Mesenchymal stem cell (in vitro differentiated cells and primary cell): ENCODE data around the gene MRTFA.

Experiments used
- DNase-seq: peaks from one replicate; pipeline ENCODE4 v3.0.0-alpha.2; 2013
- H2AFZ ChIP-seq: one replicate; pipeline ENCODE4 v1.6.1; 2013; ENCODE audit warnings: low read depth, mild to moderate bottlenecking, control low read depth, inconsistent platforms, low read length, moderate library complexity
- H2AK5ac ChIP-seq: 2 replicates; pipeline ENCODE4 v1.6.1; 2013; ENCODE audit warnings: low read length, moderate library complexity, mild to moderate bottlenecking, inconsistent platforms; ENCODE audit not compliant: severe bottlenecking
- H2BK120ac ChIP-seq: one replicate; pipeline ENCODE4 v1.6.1; 2013; ENCODE audit warnings: low read depth, mild to moderate bottlenecking, inconsistent platforms, low read length, moderate library complexity
- H2BK12ac ChIP-seq, 2 experiments: one replicate each; pipeline ENCODE4 v1.6.1; 2013; ENCODE audit warnings: inconsistent platforms in 2 of 2, low read length in 2 of 2, mild to moderate bottlenecking in 2 of 2, moderate library complexity in 2 of 2, control low read depth in 1 of 2
- H2BK15ac ChIP-seq: one replicate; pipeline ENCODE4 v1.6.1; 2013; ENCODE audit warnings: mild to moderate bottlenecking, low read depth, inconsistent platforms; ENCODE audit not compliant: poor library complexity, severe bottlenecking
- H2BK5ac ChIP-seq: 2 replicates; pipeline ENCODE4 v1.6.1; 2013; ENCODE audit warnings: low read depth, mild to moderate bottlenecking, low read length, control low read depth, inconsistent platforms; ENCODE audit not compliant: poor library complexity, severe bottlenecking
- H3K14ac ChIP-seq, 2 experiments: one replicate each; pipeline ENCODE4 v1.6.1; 2013; ENCODE audit warnings: inconsistent platforms in 2 of 2, low read length in 2 of 2, control low read depth in 1 of 2, mild to moderate bottlenecking in 1 of 2, moderate library complexity in 1 of 2
- H3K18ac ChIP-seq, 2 experiments: one replicate each; pipeline ENCODE4 v1.6.1; 2013; ENCODE audit warnings: inconsistent platforms in 2 of 2, low read length in 2 of 2, control low read depth in 1 of 2, low read depth in 1 of 2, mild to moderate bottlenecking in 1 of 2
- H3K23ac ChIP-seq, 2 experiments: one replicate each; pipeline ENCODE4 v1.6.1; 2013; ENCODE audit warnings: inconsistent platforms in 2 of 2, low read length in 2 of 2, mild to moderate bottlenecking in 2 of 2, moderate library complexity in 2 of 2, control low read depth in 1 of 2
- H3K27ac ChIP-seq: 2 replicates; pipeline ENCODE4 v1.5.1; 2013; ENCODE audit warnings: mild to moderate bottlenecking, moderate library complexity, low read length, control low read depth, inconsistent platforms; ENCODE audit not compliant: poor library complexity, severe bottlenecking
- H3K27me3 ChIP-seq, 2 experiments: 2 replicates each; pipeline versions ENCODE4 v1.6.1 to v1.7.0; 2013; ENCODE audit warnings: low read length in 2 of 2, mild to moderate bottlenecking in 2 of 2, moderate library complexity in 2 of 2, control low read depth in 1 of 2, inconsistent platforms in 1 of 2; ENCODE audit not compliant: control insufficient read depth in 1 of 2, insufficient read depth in 1 of 2
- H3K36me3 ChIP-seq, 2 experiments: 2 replicates each; pipeline versions ENCODE4 v1.6.1 to v1.7.0; 2013; ENCODE audit warnings: low read length in 2 of 2, control low read depth in 1 of 2, inconsistent platforms in 1 of 2, low read depth in 1 of 2, mild to moderate bottlenecking in 1 of 2; ENCODE audit not compliant: insufficient read depth in 2 of 2, control insufficient read depth in 1 of 2
- H3K4ac ChIP-seq, 2 experiments: one replicate each; pipeline ENCODE4 v1.6.1; 2013; ENCODE audit warnings: inconsistent platforms in 2 of 2, low read length in 2 of 2, mild to moderate bottlenecking in 2 of 2, moderate library complexity in 2 of 2, control low read depth in 1 of 2, low read depth in 1 of 2
- H3K4me1 ChIP-seq: 2 replicates; pipeline ENCODE4 v1.6.1; 2013; ENCODE audit warnings: low read depth, low read length, control low read depth; ENCODE audit not compliant: control insufficient read depth, insufficient read depth
- H3K4me2 ChIP-seq: 2 replicates; pipeline ENCODE4 v1.6.1; 2013; ENCODE audit warnings: low read length, mild to moderate bottlenecking, inconsistent platforms; ENCODE audit not compliant: poor library complexity, severe bottlenecking
- H3K4me3 ChIP-seq, 2 experiments: 2 replicates each; pipeline versions ENCODE4 v1.5.1 to v1.7.0; 2013; ENCODE audit warnings: low read length in 2 of 2, mild to moderate bottlenecking in 2 of 2, control low read depth in 1 of 2, low read depth in 1 of 2; ENCODE audit not compliant: insufficient read depth in 1 of 2
- H3K79me1 ChIP-seq: replicated peaks from 2 replicates; pipeline ENCODE4 v1.6.1; 2013; ENCODE audit warnings: mild to moderate bottlenecking, control low read depth, low read length, inconsistent platforms; ENCODE audit not compliant: poor library complexity, severe bottlenecking
- H3K9ac ChIP-seq: 2 replicates; pipeline ENCODE4 v1.7.0; 2013; ENCODE audit warnings: mild to moderate bottlenecking, low read length, moderate library complexity
- H3K9me3 ChIP-seq: 2 replicates; pipeline ENCODE4 v1.7.0; 2013; ENCODE audit warnings: mild to moderate bottlenecking, low read length; ENCODE audit not compliant: control insufficient read depth
- H4K8ac ChIP-seq: one replicate; pipeline ENCODE4 v1.6.1; 2013; ENCODE audit warnings: inconsistent platforms, mild to moderate bottlenecking, low read length, moderate library complexity
- H4K91ac ChIP-seq: one replicate; pipeline ENCODE4 v1.6.1; 2013; ENCODE audit warnings: mild to moderate bottlenecking, low read length, inconsistent platforms
- WGBS: methylation state at CpG from one replicate; pipeline ENCODE4 v1.1.7; 2013; ENCODE audit warnings: mixed read lengths; 5-methylcytosine and 5-hydroxymethylcytosine counted together

Gene MRTFA

GRCh38 chr22:40407831-40408717 is 228.4 kb downstream of the MRTFA start:
- Histone ChIP-seq H3K9me3 (no peaks in the 10 kb centered on the region), H3K36me3 (peaks cover 83 to 94% of the 10 kb centered on the region in 2 experiments), H4K8ac (no peak overlapping the region), H3K27ac (no peak overlapping the region), H3K18ac (no peak overlapping the region), H3K27me3 (no peaks in the 10 kb centered on the region), H2AK5ac (no peak overlapping the region), H3K4me3 (no peak overlapping the region), H2BK120ac (no peak overlapping the region), H3K4ac (no peak overlapping the region), H2BK15ac (no peak overlapping the region), H3K79me1 (peaks cover 36% of the 10 kb centered on the region), H3K9ac (no peak overlapping the region), H3K23ac (no peak overlapping the region), H2BK5ac (no peak overlapping the region), H2AFZ (no peak overlapping the region), H3K4me2 (no peak overlapping the region), H3K14ac (no peak overlapping the region), H2BK12ac (no peak overlapping the region), H4K91ac (no peak overlapping the region), H3K4me1 (peaks cover 4% of the 10 kb centered on the region)
- no peak for DNase-seq
- 96% methylated on average over 32 of the region's 32 CpGs for WGBS

DNA sequence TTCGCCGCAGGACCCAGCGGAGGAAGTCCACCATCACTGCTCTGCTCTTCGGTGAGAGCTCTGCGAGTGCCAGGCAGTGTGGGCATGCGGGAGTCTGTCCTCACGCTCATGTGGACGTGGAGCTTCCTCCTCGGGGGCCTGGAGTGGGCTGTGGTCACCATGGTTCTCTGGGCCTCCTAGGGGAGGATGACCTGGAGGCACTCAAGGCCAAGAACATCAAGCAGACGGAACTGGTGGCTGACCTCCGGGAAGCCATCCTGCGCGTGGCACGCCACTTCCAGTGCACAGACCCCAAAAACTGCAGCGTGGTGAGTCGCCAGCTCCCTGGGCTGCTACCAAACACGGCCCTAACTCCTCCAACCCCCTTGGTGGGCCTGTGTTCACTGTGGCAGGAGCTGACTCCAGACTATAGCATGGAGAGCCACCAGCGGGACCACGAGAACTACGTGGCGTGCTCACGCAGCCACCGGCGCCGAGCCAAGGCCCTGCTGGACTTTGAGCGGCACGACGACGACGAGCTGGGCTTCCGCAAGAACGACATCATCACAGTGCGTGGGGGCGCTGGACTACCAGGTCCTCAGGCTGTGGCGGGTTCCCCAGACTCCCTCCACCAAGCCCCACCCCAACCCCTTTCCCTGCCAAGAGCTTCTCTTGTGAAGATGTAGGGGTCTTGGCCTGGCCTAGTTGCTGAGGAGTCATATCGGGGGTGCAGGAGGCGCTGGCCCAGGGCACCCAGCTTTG is 229.3 kb downstream of the MRTFA start:
- Histone ChIP-seq H3K9me3 (no peaks in the 10 kb centered on the region), H3K36me3 (peaks cover 86 to 96% of the 10 kb centered on the region in 2 experiments), H2AK5ac (no peak overlapping the region), H4K8ac (no peak overlapping the region), H3K4ac (no peak overlapping the region), H3K27ac (no peak overlapping the region), H3K4me2 (no peak overlapping the region), H4K91ac (no peak overlapping the region), H2AFZ (no peak overlapping the region), H3K4me1 (peaks cover 4% of the 10 kb centered on the region), H3K27me3 (no peaks in the 10 kb centered on the region), H3K18ac (no peak overlapping the region), H2BK5ac (no peak overlapping the region), H3K9ac (no peak overlapping the region), H3K4me3 (no peak overlapping the region), H2BK12ac (no peak overlapping the region), H2BK15ac (no peak overlapping the region), H2BK120ac (no peak overlapping the region), H3K79me1 (peaks cover 39% of the 10 kb centered on the region), H3K23ac (no peak overlapping the region), H3K14ac (no peak overlapping the region)
- no peak for DNase-seq
- 95% methylated on average over 34 of the region's 37 CpGs for WGBS

- Histone ChIP-seq H2AK5ac (no peak overlapping the region), H3K4me2 (no peak overlapping the region), H3K27me3 (no peaks in the 10 kb centered on the region), H3K79me1 (peaks cover 39% of the 10 kb centered on the region), H3K36me3 (peaks cover 91 to 98% of the 10 kb centered on the region in 2 experiments), H4K8ac (no peak overlapping the region), H2BK15ac (no peak overlapping the region), H3K4ac (no peak overlapping the region), H3K18ac (no peak overlapping the region), H2BK12ac (no peak overlapping the region), H3K9ac (no peak overlapping the region), H3K9me3 (no peaks in the 10 kb centered on the region), H3K4me1 (peaks cover 4% of the 10 kb centered on the region), H4K91ac (no peak overlapping the region), H3K14ac (no peak overlapping the region), H2BK5ac (no peak overlapping the region), H3K4me3 (no peak overlapping the region), H2BK120ac (no peak overlapping the region), H3K27ac (no peak overlapping the region), H2AFZ (no peak overlapping the region), H3K23ac (no peak overlapping the region)
- no peak for DNase-seq
- 96% methylated on average over 31 of the region's 31 CpGs for WGBS
These were observed 230.2 kb downstream of the MRTFA start for GRCh38 chr22:40406063-40406890.
